H7 (cell line): ENCODE results near the gene CD14. TPM values are rescaled to one million over a fixed set of nuclear protein-coding genes. Genes with fewer than 3 reads are reported as not detected.
A peak's percentile ranks its signal among the peaks of the same experiment; 100 is the strongest.
"Not testable (repeated sequence)": the region's sequence is repeated elsewhere in the genome, so short reads cannot be mapped to it uniquely, and the experiment has no call there.

Source experiments
- DNase-seq: peaks from one replicate; pipeline ENCODE4 v3.0.0; 2012
- H3K27me3 ChIP-seq: 2 replicates; pipeline ENCODE4 v1.6.0; 2011; ENCODE audit warnings: mild to moderate bottlenecking, low read length; ENCODE audit not compliant: control insufficient read depth, insufficient read depth
- H3K36me3 ChIP-seq: replicated peaks from 2 replicates; pipeline ENCODE4 v1.5.1; 2011; ENCODE audit warnings: low read length; ENCODE audit not compliant: control insufficient read depth, insufficient read depth
- H3K4me3 ChIP-seq: 2 replicates; pipeline ENCODE4 v1.5.1; 2011; ENCODE audit warnings: low read depth, mild to moderate bottlenecking, control low read depth, low read length, moderate library complexity; ENCODE audit not compliant: insufficient read depth
- total RNA-seq: library from RNA; depleted of rRNA; stranded (reverse); fragments of >200 nt; shearing (Covaris generic); gene quantifications from 2 replicates; pipeline ENCODE4 v1.2.3, GENCODE V29; 2014; rRNA removed

Gene CD14
- total RNA-seq = 0.21 TPM in 1 of 2 replicates, not detected in the other

- peak; percentile 45 for DNase-seq
- Histone ChIP-seq H3K4me3 (peak within 1 kb of the TSS; percentile 45), H3K36me3 (no peaks in the 10 kb centered on the region), H3K27me3 (peaks cover 31% of the 10 kb centered on the region)
Observed at GRCh38 chr5:140633021-140633471, at the start of gene CD14. Gene CD14 (minus strand): TSS chr5:140633175. CDS start chr5:140633071, 104 bp downstream.

DNA sequence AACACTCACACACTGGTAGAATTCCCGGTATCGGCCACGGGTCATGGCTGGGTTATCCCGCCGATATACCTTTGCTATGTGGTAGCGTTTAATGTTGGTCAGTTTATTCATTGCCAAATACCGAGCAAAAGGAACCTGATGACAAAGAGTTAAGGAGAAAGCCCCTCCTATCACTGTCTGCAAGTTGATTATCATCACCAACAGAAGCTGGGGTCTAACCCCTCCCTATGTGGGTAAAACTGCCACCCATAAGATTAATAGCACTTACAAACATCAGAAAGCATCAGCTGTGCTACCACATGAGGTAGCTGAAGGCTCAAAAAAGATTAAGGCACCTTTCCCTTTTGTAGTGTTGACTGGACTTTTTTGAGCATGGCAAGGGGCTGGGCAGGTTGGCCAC is 46.0 kb upstream of the CD14 start:
- H3K36me3 ChIP-seq = peaks cover 23% of the 10 kb centered on the region
- H3K4me3 ChIP-seq = no peak overlapping the region
- no peak for DNase-seq
- no peaks in the 10 kb centered on the region for H3K27me3 ChIP-seq

DNA sequence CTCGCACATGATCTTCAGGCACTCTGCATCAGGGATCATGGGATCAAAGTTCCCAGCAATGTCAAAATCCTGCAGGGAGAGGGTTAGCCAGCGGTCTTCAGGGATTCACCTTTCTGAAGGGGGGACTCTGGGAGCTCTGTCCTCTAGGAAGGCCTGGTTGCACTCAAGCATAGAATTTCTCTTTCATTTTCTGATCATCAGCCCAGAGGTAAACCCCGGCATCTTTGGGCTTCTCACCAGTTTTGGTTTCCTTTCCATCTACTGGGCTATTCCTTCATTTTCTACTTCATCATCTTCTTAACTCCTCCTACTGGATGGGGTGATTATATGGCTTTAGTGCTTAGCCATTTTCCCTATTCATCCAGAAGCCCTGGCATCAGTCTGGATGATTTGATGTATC is 45.0 kb upstream of the CD14 start:
- peaks cover 23% of the 10 kb centered on the region for H3K36me3 ChIP-seq
- DNase-seq = no peak

GRCh38 chr5:140674629-140675028 is 41.7 kb upstream of the CD14 start:
- no peak overlapping the region for H3K4me3 ChIP-seq
- no peaks in the 10 kb centered on the region for H3K27me3 ChIP-seq
- H3K36me3 ChIP-seq = peaks cover 27% of the 10 kb centered on the region
- DNase-seq = no peak

More for the DNA sequence above, 45.0 kb upstream of the CD14 start:
- H3K27me3 ChIP-seq = no peaks in the 10 kb centered on the region
- no peak overlapping the region for H3K4me3 ChIP-seq

- peak; percentile 23 for DNase-seq
- Histone ChIP-seq H3K27me3 (no peaks in the 10 kb centered on the region), H3K4me3 (no peak overlapping the region), H3K36me3 (peaks cover 26% of the 10 kb centered on the region)
Observed at GRCh38 chr5:140674211-140674610, 41.2 kb upstream of the CD14 start.

DNA sequence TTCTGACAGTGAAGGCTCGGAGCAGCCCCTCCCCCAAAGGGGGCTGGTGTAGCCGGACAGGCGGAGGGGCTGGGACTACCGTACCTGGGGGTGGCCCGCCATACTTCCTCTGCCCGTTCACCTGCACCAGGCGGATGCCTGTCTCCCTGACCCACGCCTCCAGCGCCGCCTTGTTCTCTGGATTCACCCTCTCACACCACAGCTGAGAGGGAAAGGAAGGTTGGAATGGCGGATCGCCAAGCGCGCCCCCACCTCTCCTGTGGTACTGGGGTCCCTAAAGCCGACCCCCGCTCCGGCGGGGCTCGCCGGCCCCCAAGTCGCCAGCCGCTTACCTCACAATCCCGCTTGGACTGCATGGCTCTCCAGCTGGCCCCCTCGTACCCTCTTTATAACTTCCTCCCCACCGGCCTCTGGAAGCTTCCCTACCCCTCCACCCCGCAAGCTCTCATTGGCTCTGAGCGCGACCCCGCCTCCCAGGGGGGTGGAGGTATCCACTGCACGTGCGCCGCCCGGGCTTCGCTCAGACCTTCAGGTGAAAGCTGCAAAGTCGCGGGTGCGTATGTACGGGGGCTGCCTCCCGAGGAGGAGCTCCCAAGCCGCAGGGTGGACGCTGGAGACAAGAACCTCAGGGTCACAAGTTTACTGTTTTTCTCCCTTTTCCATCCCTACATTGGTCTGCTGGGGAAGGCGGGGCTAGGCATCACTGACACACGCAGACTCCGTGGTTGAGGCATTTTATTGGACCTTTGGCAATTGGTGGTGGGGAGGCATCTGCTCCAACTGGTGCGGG is 40.4 kb upstream of the CD14 start, which contains the start of gene DND1:
Gene DND1 (minus strand): TSS at position 390 of the 790 bp plus-strand sequence. CDS start 34 bp downstream, at position 356.
- no peaks in the 10 kb centered on the region for H3K27me3 ChIP-seq
- H3K36me3 ChIP-seq = peaks cover 34% of the 10 kb centered on the region
- peak within 1 kb of the TSS; percentile 12; the same call in 1 of the 2 replicates for H3K4me3 ChIP-seq
- DNase-seq = peak; percentile 85

DNA sequence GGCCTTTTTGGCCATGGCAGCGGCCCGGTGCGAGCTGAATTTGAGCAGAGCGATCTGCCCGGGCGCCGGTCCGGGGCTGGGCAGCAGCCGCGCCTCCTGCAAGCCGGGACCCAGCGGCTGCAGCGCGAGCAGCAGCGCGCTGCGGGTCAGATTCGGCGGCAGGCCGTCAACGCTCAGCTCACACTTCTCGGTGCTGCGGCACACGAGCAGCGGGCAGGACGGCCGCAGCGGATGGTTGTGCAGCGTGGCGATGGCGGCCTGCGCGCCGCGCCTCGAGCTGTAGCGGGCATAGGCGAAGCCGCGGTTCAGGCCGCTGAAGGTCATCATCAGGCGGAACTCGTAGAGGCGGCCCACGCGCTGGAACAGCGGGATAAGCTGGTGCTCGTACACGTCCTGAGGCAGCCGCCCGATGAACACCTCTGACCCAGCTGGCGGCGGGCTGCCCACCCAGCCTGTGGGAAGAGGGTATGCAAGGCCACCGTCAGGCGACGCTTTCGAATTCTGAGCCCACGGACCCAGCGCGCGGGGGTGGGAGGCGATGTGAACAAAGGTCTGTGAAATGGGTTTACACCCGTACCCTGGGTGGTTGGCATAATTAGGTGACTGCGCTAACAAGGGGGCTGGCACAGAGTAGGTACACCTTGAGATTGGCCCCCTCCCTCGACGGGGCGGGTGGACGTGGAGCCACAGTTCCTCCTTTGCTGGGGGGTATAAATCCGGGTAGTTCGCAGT is 39.6 kb upstream of the CD14 start:
- Histone ChIP-seq H3K36me3 (peaks cover 36% of the 10 kb centered on the region), H3K27me3 (no peaks in the 10 kb centered on the region), H3K4me3 (peak overlapping the region; percentile 10; the same call in 1 of the 2 replicates)
- peak; percentile 66 for DNase-seq

- peaks cover 29% of the 10 kb centered on the region for H3K36me3 ChIP-seq
Observed at GRCh38 chr5:140671472-140672125, 38.6 kb upstream of the CD14 start.

DNA sequence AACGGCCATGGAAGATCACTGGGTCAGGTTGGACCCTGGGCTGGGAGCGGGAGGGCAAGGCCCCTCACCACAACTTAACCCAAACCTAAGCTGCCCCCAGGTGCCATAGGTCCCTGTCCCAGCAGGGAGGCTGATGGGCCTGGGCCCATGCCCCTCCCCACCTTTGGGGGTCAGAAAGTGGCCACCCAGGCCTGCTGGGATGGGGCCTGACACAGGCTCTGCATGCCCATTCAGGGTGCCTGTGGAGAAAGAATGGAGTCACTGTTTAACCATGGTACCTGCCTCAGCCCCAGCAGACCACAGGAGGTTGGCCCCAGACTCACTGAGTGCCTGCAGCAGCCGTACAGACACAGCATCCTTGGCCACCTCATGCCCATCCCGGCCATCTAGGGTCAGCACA is 38.1 kb upstream of the CD14 start:
- H3K36me3 ChIP-seq = peaks cover 27% of the 10 kb centered on the region
- DNase-seq = not testable (repeated sequence)

More at GRCh38 chr5:140671472-140672125, 38.6 kb upstream of the CD14 start:
- H3K27me3 ChIP-seq = no peaks in the 10 kb centered on the region
- DNase-seq = peak; percentile 22
- H3K4me3 ChIP-seq = no peak overlapping the region

DNA sequence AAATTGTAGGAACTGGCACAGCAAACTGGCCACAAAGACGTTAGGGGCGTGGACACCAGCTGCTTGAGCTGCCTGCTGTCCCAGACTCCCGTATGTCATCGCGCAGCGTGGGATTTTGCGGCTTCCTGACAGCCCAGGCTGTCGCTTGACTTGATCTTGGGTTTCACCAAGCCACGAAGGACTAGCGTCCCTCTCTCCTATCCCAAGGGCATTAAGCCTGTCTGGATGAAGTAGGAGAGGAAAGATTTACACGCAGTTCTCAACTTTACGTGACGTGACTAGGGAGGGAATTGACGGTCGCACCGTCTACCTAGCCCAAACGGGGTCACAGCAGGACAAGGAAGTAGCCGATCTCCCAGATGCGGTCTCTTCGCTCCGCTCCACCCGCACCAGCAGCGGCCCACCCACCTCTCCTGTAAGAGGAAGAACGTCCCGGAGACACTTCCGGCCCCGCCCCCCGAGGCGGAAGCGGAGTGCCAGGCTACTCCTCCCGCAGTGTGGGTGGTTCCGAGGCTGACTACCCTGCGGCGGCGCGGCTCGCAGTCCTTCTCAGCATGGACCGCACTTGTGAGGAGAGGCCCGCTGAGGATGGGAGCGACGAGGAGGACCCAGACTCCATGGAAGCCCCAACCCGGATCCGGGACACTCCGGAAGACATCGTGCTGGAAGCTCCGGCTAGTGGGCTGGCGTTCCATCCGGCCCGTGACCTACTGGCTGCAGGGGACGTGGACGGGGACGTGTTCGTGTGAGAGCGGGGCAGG is 31.6 kb upstream of the CD14 start, which contains the start of gene WDR55:
Gene WDR55 (plus strand): TSS at position 546 of the 761 bp plus-strand sequence. CDS start 9 bp downstream, at position 555.
- Histone ChIP-seq H3K4me3 (peak within 1 kb of the TSS; percentile 89), H3K27me3 (no peaks in the 10 kb centered on the region), H3K36me3 (peaks cover 26% of the 10 kb centered on the region)
- peak; percentile 97 for DNase-seq

More for the DNA sequence above, 38.1 kb upstream of the CD14 start:
- H3K4me3 ChIP-seq, H3K27me3 ChIP-seq: not testable (repeated sequence)

- H3K36me3 ChIP-seq = peaks cover 26% of the 10 kb centered on the region
- peak overlapping the region; percentile 89 for H3K4me3 ChIP-seq
- DNase-seq = no peak
- H3K27me3 ChIP-seq = no peaks in the 10 kb centered on the region
Observed at GRCh38 chr5:140664030-140664358, 31.0 kb upstream of the CD14 start.

- DNase-seq, H3K4me3 ChIP-seq, H3K27me3 ChIP-seq: not testable (repeated sequence)
- H3K36me3 ChIP-seq = peaks cover 29% of the 10 kb centered on the region
Observed at GRCh38 chr5:140660371-140660770, 27.4 kb upstream of the CD14 start.

- no peak for DNase-seq
- no peaks in the 10 kb centered on the region for H3K27me3 ChIP-seq
- no peak overlapping the region for H3K4me3 ChIP-seq
- peaks cover 38% of the 10 kb centered on the region for H3K36me3 ChIP-seq
Observed at GRCh38 chr5:140658870-140659269, 25.9 kb upstream of the CD14 start.

GRCh38 chr5:140647042-140647419 is 14.1 kb upstream of the CD14 start:
- no peak for DNase-seq
- no peaks in the 10 kb centered on the region for H3K27me3 ChIP-seq
- peak overlapping the region; percentile 92 for H3K4me3 ChIP-seq
- peaks cover 28% of the 10 kb centered on the region for H3K36me3 ChIP-seq
